DOHH2 (cell line): Measurements from ENCODE around the gene RAD51B.
A peak's percentile ranks its signal among the peaks of the same experiment; 100 is the strongest.

ENCODE experiments used
- H3F3A ChIP-seq: fragments of 200-600 bp; sonication (generic), shearing (Covaris generic); 2 replicates; pipeline ENCODE4 v1.6.0; 2016; ENCODE audit warnings: antibody characterized with exemption, mild to moderate bottlenecking; ENCODE audit not compliant: control insufficient read depth, insufficient read depth
- H3K27ac ChIP-seq: fragments of 200-600 bp; sonication (generic); 2 replicates; pipeline ENCODE4 v1.5.1; 2014; ENCODE audit warnings: low read depth, mild to moderate bottlenecking, low read length, moderate library complexity
- H3K27me3 ChIP-seq: fragments of 200-600 bp; sonication (generic); 2 replicates; pipeline ENCODE4 v1.6.1; 2014; ENCODE audit warnings: mild to moderate bottlenecking, low read length, mixed read lengths; ENCODE audit not compliant: control insufficient read depth
- H3K36me3 ChIP-seq: fragments of 200-600 bp; sonication (generic); 2 replicates; pipeline ENCODE4 v1.6.1; 2014; ENCODE audit warnings: mild to moderate bottlenecking, low read length, moderate library complexity, mixed read lengths; ENCODE audit not compliant: control insufficient read depth
- H3K4me1 ChIP-seq: fragments of 200-600 bp; sonication (generic); 2 replicates; pipeline ENCODE4 v1.6.1; 2014; ENCODE audit warnings: mild to moderate bottlenecking, low read length, mixed read lengths; ENCODE audit not compliant: control insufficient read depth
- H3K4me2 ChIP-seq: fragments of 200-600 bp; sonication (generic); 2 replicates; pipeline ENCODE4 v1.6.0; 2014; ENCODE audit warnings: mild to moderate bottlenecking, low read length, moderate library complexity
- H3K4me3 ChIP-seq: fragments of 200-600 bp; sonication (generic); 2 replicates; pipeline ENCODE4 v1.5.1; 2014; ENCODE audit warnings: mild to moderate bottlenecking, low read length, mixed read lengths
- H3K79me2 ChIP-seq: fragments of 200-600 bp; sonication (generic); 2 replicates; pipeline ENCODE4 v1.6.1; 2014; ENCODE audit warnings: mild to moderate bottlenecking, low read length, mixed read lengths; ENCODE audit not compliant: control insufficient read depth
- H3K9me2 ChIP-seq: fragments of 200-600 bp; sonication (generic); replicated peaks from 2 replicates; pipeline ENCODE4 v1.6.1; 2014; ENCODE audit warnings: mild to moderate bottlenecking, low read length, mixed read lengths; ENCODE audit not compliant: control insufficient read depth
- H3K9me3 ChIP-seq: fragments of 200-600 bp; sonication (generic); 2 replicates; pipeline ENCODE4 v1.6.1; 2014; ENCODE audit warnings: antibody characterized with exemption, low read length, mixed read lengths; ENCODE audit not compliant: control insufficient read depth, insufficient read depth
- H4K20me1 ChIP-seq: fragments of 200-600 bp; sonication (generic); 2 replicates; pipeline ENCODE4 v1.6.0; 2014; ENCODE audit warnings: low read depth, mild to moderate bottlenecking, antibody characterized with exemption, low read length, moderate library complexity; ENCODE audit not compliant: control insufficient read depth, insufficient read depth
- EZH2phosphoT487 ChIP-seq: fragments of 200-600 bp; sonication (generic); IDR thresholded peaks from 2 replicates; pipeline ENCODE4 v1.6.1; 2017; ENCODE audit warnings: borderline replicate concordance, mild to moderate bottlenecking, antibody characterized with exemption, low read length, moderate library complexity, mixed read lengths
- TF ChIP-seq, protein P1 (sequence below): fragments of 200-600 bp; sonication (generic); IDR thresholded peaks from one replicate; pipeline ENCODE4 v1.5.1; 2014; ENCODE audit warnings: antibody characterized with exemption, mild to moderate bottlenecking, low read depth, low read length; ENCODE audit not compliant: poor library complexity, severe bottlenecking

RAD51B gene

GRCh38 chr14:68665792-68666204 lies 846.2 kb downstream of the RAD51B start:
- Histone ChIP-seq H3K4me3 (no peak overlapping the region), H3K4me1 (peaks cover 52% of the 10 kb centered on the region), H4K20me1 (no peaks in the 10 kb centered on the region), H3K4me2 (no peak overlapping the region), H3K36me3 (peaks cover 15% of the 10 kb centered on the region), H3K9me3 (no peaks in the 10 kb centered on the region), H3K27me3 (no peaks in the 10 kb centered on the region), H3K27ac (no peak overlapping the region), H3K9me2 (no peaks in the 10 kb centered on the region), H3K79me2 (no peaks in the 10 kb centered on the region), H3F3A (no peaks in the 10 kb centered on the region)
- TF ChIP-seq EZH2phosphoT487: no peak
- TF ChIP-seq, protein P1, sequence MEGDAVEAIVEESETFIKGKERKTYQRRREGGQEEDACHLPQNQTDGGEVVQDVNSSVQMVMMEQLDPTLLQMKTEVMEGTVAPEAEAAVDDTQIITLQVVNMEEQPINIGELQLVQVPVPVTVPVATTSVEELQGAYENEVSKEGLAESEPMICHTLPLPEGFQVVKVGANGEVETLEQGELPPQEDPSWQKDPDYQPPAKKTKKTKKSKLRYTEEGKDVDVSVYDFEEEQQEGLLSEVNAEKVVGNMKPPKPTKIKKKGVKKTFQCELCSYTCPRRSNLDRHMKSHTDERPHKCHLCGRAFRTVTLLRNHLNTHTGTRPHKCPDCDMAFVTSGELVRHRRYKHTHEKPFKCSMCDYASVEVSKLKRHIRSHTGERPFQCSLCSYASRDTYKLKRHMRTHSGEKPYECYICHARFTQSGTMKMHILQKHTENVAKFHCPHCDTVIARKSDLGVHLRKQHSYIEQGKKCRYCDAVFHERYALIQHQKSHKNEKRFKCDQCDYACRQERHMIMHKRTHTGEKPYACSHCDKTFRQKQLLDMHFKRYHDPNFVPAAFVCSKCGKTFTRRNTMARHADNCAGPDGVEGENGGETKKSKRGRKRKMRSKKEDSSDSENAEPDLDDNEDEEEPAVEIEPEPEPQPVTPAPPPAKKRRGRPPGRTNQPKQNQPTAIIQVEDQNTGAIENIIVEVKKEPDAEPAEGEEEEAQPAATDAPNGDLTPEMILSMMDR: no peak

- H4K20me1 ChIP-seq: no peaks in the 10 kb centered on the region
- peaks cover 56% of the 10 kb centered on the region for H3K4me1 ChIP-seq
- H3K9me2 ChIP-seq: no peaks in the 10 kb centered on the region
- TF ChIP-seq EZH2phosphoT487: no peak
- TF ChIP-seq, protein P1: no peak
- H3K79me2 ChIP-seq: no peaks in the 10 kb centered on the region
- H3K27ac ChIP-seq: no peak overlapping the region
- peaks cover 15% of the 10 kb centered on the region for H3K36me3 ChIP-seq
- H3F3A ChIP-seq: no peaks in the 10 kb centered on the region
- H3K27me3 ChIP-seq: no peaks in the 10 kb centered on the region
- no peak overlapping the region for H3K4me3 ChIP-seq
- H3K4me2 ChIP-seq: peak overlapping the region; percentile 20
- no peaks in the 10 kb centered on the region for H3K9me3 ChIP-seq
Measured at GRCh38 chr14:68666236-68666635, 846.7 kb downstream of the RAD51B start.

GRCh38 chr14:68666899-68667298 lies 847.3 kb downstream of the RAD51B start:
- Histone ChIP-seq H3K27ac (no peak overlapping the region), H3K4me1 (peaks cover 63% of the 10 kb centered on the region), H3K4me2 (0 out of 2 replicates have a peak overlapping the region, but pooled peaks have one; percentile 20)

More at GRCh38 chr14:68666899-68667298, 847.3 kb downstream of the RAD51B start:
- Histone ChIP-seq H3K9me2 (no peaks in the 10 kb centered on the region), H4K20me1 (no peaks in the 10 kb centered on the region), H3K79me2 (no peaks in the 10 kb centered on the region), H3K4me3 (no peak overlapping the region), H3K9me3 (no peaks in the 10 kb centered on the region), H3K36me3 (peaks cover 15% of the 10 kb centered on the region), H3F3A (no peaks in the 10 kb centered on the region), H3K27me3 (no peaks in the 10 kb centered on the region)
- TF ChIP-seq EZH2phosphoT487: no peak
- TF ChIP-seq, protein P1: no peak
